Measurements from ENCODE around the gene ATP11C.
"Not testable (repeated sequence)": the region's sequence is repeated elsewhere in the genome, so short reads cannot be mapped to it uniquely, and the experiment has no call there.

The ATP11C gene

DNA sequence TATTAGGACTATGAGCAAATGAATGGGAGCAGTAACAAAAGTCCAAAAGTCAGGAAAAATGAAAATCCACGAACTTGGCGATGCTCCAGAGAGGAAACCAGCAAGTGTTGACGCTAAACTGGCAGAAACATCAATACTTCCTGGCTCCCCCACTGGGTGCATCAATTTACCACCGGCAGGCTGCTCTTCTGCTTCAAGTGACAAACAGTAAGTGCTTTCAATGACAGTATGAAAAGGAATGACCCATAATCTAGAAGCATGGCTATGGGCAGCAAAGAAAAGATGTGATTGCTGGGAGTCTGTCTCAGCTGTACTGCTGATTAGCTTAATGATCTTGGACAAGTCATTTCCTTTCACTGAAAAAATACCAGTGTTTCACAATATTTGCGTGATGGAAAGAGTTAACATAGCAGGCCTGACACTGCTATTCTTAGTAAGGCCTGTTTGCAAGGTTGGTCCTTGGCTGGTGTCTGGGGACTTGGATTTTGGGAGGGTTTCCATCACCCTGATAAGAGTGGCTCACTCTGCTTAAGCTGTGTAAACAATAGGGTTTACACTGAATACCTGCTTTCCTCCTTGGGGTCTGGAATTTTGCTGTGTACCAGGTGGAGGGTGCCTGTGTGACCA lies 8.7 kb downstream of the ATP11C start:
- no peak for DNase-seq

DNA sequence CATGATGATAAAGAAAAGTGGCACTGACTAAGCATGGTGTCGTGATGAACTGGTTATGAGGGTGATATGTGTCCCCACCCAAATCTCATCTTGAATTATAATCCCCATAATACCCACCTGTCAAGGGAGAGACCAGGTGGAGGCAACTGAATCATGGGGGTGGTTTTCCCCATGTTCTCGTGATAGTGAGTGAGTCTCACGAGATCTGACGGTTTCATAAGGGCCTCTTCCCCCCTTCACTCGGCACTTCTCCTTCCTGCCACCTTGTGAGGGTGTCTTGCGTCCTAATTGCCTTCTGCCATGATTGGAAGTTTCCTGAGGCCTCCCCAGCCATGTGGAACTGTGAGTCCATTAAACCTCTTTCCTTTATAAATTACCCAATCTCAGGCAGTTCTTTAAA lies 11.7 kb downstream of the ATP11C start:
- DNase-seq, result not testable (repeated sequence)

DNA sequence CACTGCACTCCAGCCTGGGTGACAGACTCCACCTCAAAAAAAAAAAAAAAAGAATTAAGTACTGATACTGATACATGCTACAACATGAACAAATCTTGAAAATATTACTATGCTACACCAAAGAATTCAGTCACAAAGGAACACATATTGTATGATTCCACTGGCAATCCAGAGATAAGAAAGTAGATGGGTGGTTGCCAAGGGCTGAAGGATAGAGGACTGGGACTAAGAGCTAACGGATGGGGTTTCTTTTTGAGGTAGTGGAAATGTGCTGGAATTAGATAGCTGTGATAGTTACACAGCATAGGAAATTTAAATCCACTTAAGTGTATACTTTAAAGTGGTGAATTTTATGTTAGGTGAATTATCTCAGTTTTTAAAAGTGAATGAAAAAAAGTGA lies 12.5 kb downstream of the ATP11C start:
- no peak for DNase-seq

- no peak for DNase-seq
Observed at GRCh38 chrX:139914421-139914820, 18.4 kb downstream of the ATP11C start.

GRCh38 chrX:139909712-139910111 lies 23.1 kb downstream of the ATP11C start:
- no peak for DNase-seq

GRCh38 chrX:139907078-139907477 lies 25.8 kb downstream of the ATP11C start:
- no peak for DNase-seq

DNA sequence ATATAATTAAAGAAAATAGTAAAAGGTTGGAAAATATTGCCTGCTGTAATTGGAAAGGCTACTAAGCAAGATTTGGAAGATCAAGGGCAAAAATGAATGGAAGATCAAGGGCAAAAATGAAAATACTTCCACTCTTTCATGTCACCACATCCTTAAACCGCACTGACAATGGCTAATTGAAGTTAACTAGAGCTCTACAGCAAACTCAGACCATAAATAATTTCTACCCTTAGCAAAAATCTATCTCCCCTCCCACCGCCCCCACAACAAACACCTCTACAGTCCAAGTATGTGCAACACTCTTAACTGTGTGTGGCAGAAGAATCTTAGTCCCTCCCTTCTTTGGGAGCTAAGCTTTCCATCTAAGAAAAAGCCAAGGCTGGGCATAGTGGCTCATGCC lies 27.1 kb downstream of the ATP11C start:
- DNase-seq, result no peak

DNA sequence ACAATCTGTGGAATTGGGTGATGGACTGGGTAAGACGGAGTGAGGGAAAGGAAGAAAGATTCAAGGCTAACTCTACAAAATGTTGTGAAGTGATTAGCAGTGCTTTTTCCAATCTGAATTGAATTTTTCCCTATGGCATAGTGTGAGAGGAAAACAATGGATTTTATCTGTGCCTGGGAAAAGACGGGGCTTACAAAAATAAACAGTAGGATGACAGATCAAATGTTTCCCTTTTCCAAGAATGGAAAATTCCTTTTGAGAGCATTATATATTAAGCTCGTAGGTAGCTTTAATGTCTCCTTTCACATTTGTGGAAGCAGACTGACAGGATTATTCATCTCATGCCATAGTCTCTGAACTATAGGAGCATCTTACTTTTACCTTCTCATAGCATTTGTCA lies 27.8 kb downstream of the ATP11C start:
- DNase-seq, result no peak

DNA sequence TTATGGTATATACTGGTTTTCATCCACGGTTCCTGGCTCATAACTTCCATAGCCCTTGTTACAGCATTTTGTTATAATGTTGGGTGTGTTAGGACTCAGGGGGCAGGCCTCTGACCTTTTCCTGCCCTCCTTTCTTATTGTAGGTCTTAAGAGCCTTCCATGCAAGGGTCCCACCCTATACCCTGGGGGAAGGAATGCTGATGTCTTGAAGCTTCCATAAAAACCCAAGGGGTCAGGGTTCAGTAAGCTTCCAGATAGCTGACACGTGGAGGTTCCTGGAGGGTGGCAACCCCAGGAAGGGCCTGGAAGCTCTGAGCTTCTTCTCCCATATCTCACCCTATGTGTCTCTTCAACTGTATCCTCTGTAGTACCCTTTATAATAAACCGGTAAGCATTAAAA lies 29.6 kb downstream of the ATP11C start:
- DNase-seq, result no peak

DNA sequence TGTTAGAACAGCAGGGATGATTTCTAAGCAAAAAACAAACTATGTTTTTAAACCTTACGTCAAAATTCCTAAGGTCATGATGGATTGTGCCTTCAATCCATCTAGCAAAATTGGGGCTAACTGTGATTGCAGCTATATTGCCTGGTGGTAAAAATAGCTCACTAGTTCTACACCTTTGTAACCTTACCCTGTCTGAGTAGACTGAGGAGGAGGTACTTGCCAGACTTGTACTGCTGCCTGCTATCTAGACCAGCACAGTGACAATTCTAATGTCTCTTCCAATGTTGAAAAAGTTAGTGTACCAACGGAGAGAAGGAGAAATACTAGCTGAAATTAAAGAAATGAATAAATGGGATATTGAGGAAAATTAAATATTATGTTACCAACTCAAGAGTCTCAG lies 30.3 kb downstream of the ATP11C start:
- DNase-seq, result no peak

DNA sequence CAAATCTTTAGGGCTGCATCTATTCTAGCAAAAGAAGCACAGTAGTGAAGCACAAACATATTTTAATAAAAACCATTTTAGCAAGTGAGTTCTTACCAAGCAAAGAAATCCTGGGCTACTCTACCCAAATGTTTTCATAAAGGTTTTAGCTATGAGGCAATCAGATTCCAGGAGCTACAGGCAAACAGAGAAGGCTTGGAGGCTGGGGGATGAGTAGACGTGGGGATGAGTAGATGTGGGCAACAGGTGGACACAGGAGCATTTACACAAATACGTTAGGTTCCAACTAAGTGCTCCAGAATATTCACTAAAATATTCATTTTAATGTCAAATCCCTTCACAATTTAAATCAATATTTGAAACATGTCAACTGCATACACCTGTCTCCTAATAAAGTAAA lies 34.5 kb downstream of the ATP11C start:
- no peak for DNase-seq

DNA sequence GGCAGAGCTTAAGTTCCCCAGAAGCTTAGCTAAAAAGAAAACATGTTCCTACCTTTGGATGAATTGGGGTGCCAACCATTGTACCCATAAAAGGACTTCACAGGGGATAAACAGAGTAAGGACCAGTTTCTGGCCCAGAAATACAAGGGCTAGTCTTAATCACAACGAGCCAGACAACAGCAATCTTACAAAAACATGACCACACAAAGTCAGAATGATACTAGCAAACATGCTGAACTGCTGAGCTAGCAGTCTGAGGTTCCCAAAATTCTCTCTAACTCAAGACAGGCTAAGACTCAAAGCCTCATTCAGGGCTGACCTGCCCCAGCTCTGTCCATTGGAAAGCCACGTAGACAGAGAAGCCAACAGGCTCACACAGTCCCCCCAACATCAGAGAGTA lies 40.3 kb downstream of the ATP11C start:
- DNase-seq, result no peak

GRCh38 chrX:139890991-139891700 lies 41.7 kb downstream of the ATP11C start:
- no peak for DNase-seq

DNA sequence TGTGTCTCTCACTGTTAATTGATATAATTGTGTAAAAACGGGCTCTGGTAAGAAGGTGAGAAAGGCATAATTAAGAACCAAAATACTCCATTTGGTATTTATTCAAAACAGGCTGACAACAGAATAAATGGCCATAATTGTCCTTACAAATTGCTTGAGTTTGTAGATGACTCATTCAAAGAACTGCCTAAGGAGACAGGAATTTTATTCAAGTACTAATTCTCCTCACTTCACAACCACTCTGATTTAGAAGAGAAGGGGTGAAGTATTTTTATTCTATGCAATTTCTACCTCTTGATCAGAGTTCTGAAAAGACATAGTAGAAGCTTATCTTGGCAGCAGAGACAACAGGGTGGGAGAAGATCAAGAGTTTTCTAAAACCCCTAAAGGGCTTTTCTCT lies 43.1 kb downstream of the ATP11C start:
- DNase-seq, result no peak

- DNase-seq, result no peak
Observed at GRCh38 chrX:139883984-139884383, 48.9 kb downstream of the ATP11C start.

- no peak for DNase-seq
Observed at GRCh38 chrX:139882299-139882698, 50.6 kb downstream of the ATP11C start.

DNA sequence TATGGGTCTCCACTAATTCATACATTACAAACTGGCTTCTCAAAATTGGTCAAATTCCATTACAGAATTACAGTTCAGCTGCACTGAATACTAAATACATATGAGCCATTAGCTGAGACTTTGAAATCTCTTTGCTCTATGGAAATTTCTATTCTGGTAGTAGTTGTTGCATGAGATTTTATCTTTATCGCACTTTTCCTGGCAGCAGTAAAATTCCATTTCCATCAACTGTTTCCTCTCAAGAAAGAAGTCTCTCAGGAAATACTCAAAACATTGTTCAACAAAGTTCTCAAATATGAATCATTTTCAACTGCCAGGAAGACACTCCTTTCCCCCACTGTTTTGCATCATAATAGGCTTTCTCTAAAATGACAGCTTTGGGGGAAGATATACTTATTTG lies 51.3 kb downstream of the ATP11C start:
- no peak for DNase-seq

DNA sequence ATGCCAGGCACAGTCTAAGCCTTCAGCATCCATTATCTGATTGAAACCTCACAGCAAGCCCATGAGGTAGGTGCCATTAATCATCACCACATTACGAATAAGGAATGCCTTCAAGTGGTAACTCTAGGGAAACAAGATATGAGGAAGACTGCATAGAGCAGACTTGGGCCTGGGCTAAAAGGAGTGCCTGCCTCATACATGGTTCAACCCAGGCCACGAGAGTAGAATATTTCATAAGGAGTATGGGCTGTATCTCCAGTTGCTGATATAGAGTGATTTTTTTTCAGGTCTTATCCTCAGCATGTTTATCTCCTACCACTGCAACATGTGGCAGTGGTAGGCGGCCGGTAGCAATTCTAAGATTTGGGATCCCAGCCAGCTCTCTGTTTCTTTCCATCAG lies 51.7 kb downstream of the ATP11C start:
- DNase-seq, result no peak

DNA sequence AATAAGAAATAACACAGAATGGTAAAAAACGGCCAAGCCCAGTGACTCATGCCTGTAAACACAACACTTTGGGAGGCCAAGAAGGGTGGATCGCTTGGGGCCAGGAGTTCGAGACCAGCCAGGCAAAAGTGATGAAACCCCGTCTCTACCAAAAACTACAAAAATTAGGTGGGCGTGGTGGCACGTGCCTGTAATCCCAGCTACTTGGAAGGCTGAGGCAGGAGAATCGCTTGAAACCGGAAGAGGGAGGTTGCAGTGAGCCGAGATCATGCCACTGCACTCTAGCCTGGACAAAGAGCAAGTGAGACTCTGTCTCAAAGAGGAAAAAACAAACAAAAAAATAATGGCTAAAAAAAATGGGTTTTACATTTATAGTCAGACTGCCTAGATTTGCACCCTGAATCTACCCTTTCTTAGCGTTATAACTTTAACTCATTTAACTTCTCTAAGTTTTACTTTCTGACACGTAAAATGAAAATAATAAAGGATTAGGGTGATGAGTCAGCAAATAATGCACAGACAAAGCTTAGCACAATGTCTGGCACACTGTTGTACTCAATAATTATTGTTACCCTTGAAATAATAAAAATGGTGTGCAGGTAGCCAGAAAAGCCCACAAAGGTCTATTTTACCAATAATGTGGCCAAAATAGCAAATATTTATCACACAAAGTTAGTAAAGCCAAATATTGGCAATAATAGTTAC lies 55.0 kb downstream of the ATP11C start:
- DNase-seq, result no peak

DNA sequence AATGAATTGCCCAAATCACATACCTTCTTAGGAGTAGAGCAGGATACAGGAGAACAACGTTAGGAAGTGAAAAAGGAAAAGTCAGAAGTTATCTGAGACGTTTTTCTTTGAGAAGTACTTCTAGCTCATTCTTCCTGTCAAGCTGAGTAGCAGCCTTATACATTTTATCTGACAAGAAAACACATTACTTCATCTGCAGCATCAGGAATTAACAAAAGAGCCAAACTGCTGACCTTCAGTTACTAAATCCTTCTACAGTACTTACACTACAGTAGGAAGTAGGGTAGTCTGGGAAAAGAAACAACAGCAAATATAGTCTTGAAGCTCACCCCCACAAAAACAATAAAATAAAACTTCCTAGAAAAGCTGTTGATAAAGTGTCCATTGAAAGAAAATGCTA lies 57.0 kb downstream of the ATP11C start:
- DNase-seq, result no peak

- no peak for DNase-seq
Observed at GRCh38 chrX:139869796-139870195, 63.1 kb downstream of the ATP11C start.

- no peak for DNase-seq
Observed at GRCh38 chrX:139864640-139865039, 68.2 kb downstream of the ATP11C start.

- DNase-seq, result no peak
Observed at GRCh38 chrX:139862208-139862607, 70.6 kb downstream of the ATP11C start.

GRCh38 chrX:139856826-139857225 lies 76.0 kb downstream of the ATP11C start:
- not testable (repeated sequence) for DNase-seq
